HS-27A (cell line): Measurements from ENCODE around the gene EPN1.
A peak's percentile ranks its signal among the peaks of the same experiment; 100 is the strongest.

Experiments used
- DNase-seq: peaks from one replicate; pipeline ENCODE4 v3.0.0-alpha.2; 2012; ENCODE audit warnings: low read depth, missing footprints

EPN1 gene

GRCh38 chr19:55660991-55661390 is 14.0 kb upstream of the EPN1 start:
- no peak for DNase-seq

- no peak for DNase-seq
Observed at GRCh38 chr19:55661826-55662225, 13.2 kb upstream of the EPN1 start.

GRCh38 chr19:55663846-55664536 is 11.0 kb upstream of the EPN1 start:
- DNase-seq: no peak

- no peak for DNase-seq
Observed at GRCh38 chr19:55666343-55667005, 8.6 kb upstream of the EPN1 start.

- no peak for DNase-seq
Observed at GRCh38 chr19:55667006-55667381, 8.0 kb upstream of the EPN1 start.

- no peak for DNase-seq
Observed at GRCh38 chr19:55667511-55667910, 7.5 kb upstream of the EPN1 start.

GRCh38 chr19:55667958-55668357 is 7.1 kb upstream of the EPN1 start:
- no peak for DNase-seq

GRCh38 chr19:55668603-55669348 is 6.2 kb upstream of the EPN1 start:
- no peak for DNase-seq

GRCh38 chr19:55669418-55670279 is 5.4 kb upstream of the EPN1 start:
- DNase-seq: no peak

- no peak for DNase-seq
Observed at GRCh38 chr19:55670280-55671053, 4.6 kb upstream of the EPN1 start.

GRCh38 chr19:55671054-55671378 is 4.0 kb upstream of the EPN1 start:
- DNase-seq: no peak

- DNase-seq: peak; percentile 58
Observed at GRCh38 chr19:55672418-55672817, 2.6 kb upstream of the EPN1 start.

- DNase-seq: no peak
Observed at GRCh38 chr19:55673465-55673864, 1.6 kb upstream of the EPN1 start.

- DNase-seq: no peak
Observed at GRCh38 chr19:55673889-55674288, 1.1 kb upstream of the EPN1 start.

GRCh38 chr19:55674459-55674840 is 576 bp upstream of the EPN1 start:
- DNase-seq: no peak

GRCh38 chr19:55675661-55676354 is 782 bp downstream of the EPN1 start:
- no peak for DNase-seq

- DNase-seq: no peak
Observed at GRCh38 chr19:55676383-55676782, 1.4 kb downstream of the EPN1 start.

- DNase-seq: no peak
Observed at GRCh38 chr19:55676889-55677505, 2.0 kb downstream of the EPN1 start.

- no peak for DNase-seq
Observed at GRCh38 chr19:55677572-55678028, 2.6 kb downstream of the EPN1 start.

- DNase-seq: no peak
Observed at GRCh38 chr19:55678121-55678671, 3.2 kb downstream of the EPN1 start.
